Caco-2 (cell line): ENCODE data around the gene PSMC1. TPM values are rescaled to one million over a fixed set of nuclear protein-coding genes. Genes with fewer than 3 reads are reported as not detected.

ENCODE experiments used
- BruUV-seq: library from RNA; stranded (reverse); fragments of 400-500 nt; replicated peaks from 2 replicates; lab custom pipeline; 2021; lab: Mats Ljungman, UMichigan
- CTCF ChIA-PET: fragments of 300-600 bp; sonication (Branson Sonifier 250); formaldehyde crosslinking; loops from one replicate; lab custom pipeline; 2022; ENCODE audit warnings: antibody characterized with exemption; lab: Charles Lee
- POLR2A ChIA-PET: fragments of 300-600 bp; sonication (Branson Sonifier 250); formaldehyde crosslinking; loops from one replicate; lab custom pipeline; 2022; ENCODE audit warnings: antibody characterized with exemption; lab: Charles Lee
- DNase-seq, 2 experiments: peaks; one replicate each; pipeline versions ENCODE4 v3.0.0 to v3.0.0-alpha.2; 2020 to 2022
- H3K27me3 ChIP-seq: replicated peaks from 2 replicates; pipeline ENCODE4 v1.6.0; 2011; ENCODE audit warnings: low read length; ENCODE audit not compliant: control insufficient read depth, insufficient read depth
- H3K36me3 ChIP-seq: 2 replicates; pipeline ENCODE4 v1.5.1; 2011; ENCODE audit warnings: low read length; ENCODE audit not compliant: control insufficient read depth, insufficient read depth
- H3K4me1 ChIP-seq: fragments of 250-450 bp; sonication (Bioruptor Pico); 2 replicates; pipeline ENCODE4 v1.5.1; 2020; ENCODE audit warnings: mild to moderate bottlenecking
- H3K4me3 ChIP-seq: 2 replicates; pipeline ENCODE4 v1.5.1; 2011; ENCODE audit warnings: low read depth, mild to moderate bottlenecking, control low read depth, low read length
- H3K9me3 ChIP-seq: fragments of 250-450 bp; sonication (Bioruptor Pico); 2 replicates; pipeline ENCODE4 v1.5.1; 2020; ENCODE audit warnings: mild to moderate bottlenecking, moderate library complexity
- H3K27ac Mint-ChIP-seq: one replicate; pipeline ENCODE4 v1.8.0; 2022; ENCODE audit warnings: mixed read lengths; ENCODE audit not compliant: unreplicated experiment
- H3K27me3 Mint-ChIP-seq: one replicate; pipeline ENCODE4 v1.8.0; 2022; ENCODE audit warnings: mixed read lengths; ENCODE audit not compliant: insufficient read depth, unreplicated experiment
- H3K36me3 Mint-ChIP-seq: one replicate; pipeline ENCODE4 v1.8.0; 2022; ENCODE audit warnings: mild to moderate bottlenecking, mixed read lengths; ENCODE audit not compliant: insufficient read depth, unreplicated experiment
- H3K4me1 Mint-ChIP-seq: one replicate; pipeline ENCODE4 v1.8.0; 2022; ENCODE audit warnings: low read depth, mixed read lengths; ENCODE audit not compliant: unreplicated experiment
- H3K4me3 Mint-ChIP-seq: one replicate; pipeline ENCODE4 v1.8.0; 2022; ENCODE audit warnings: mild to moderate bottlenecking, moderate library complexity, mixed read lengths; ENCODE audit not compliant: unreplicated experiment
- H3K9me3 Mint-ChIP-seq: one replicate; pipeline ENCODE4 v1.8.0; 2022; ENCODE audit warnings: mixed read lengths; ENCODE audit not compliant: unreplicated experiment
- CTCF ChIP-seq, 2 experiments: fragments of 200-600 bp in 1 of 2; IDR thresholded peaks; 1 replicate in 1 of 2; 2 replicates in 1 of 2; pipeline versions ENCODE4 v1.5.1 to v1.8.0; 2011 to 2022; ENCODE audit warnings: antibody characterized with exemption in 1 of 2, control low read depth in 1 of 2, inconsistent platforms in 1 of 2, low read depth in 1 of 2, low read length in 1 of 2, mild to moderate bottlenecking in 1 of 2, moderate library complexity in 1 of 2; ENCODE audit not compliant: insufficient read depth in 1 of 2, severe bottlenecking in 1 of 2, unreplicated experiment in 1 of 2
- intact Hi-C: fragments of 100-400 bp; cut with micrococcal nuclease; formaldehyde crosslinking; loops from one replicate; pipeline ENCODE4 v1.10.0; 2022; ENCODE audit not compliant: unreplicated experiment
- total RNA-seq: library from RNA; stranded (reverse); gene quantifications from 2 replicates; pipeline ENCODE4 v1.2.3, GENCODE V29; 2022

PSMC1 gene
- total RNA-seq, 1 experiment from 2014 or later: 101 TPM

- Histone ChIP-seq H3K4me1 (no peaks in the 10 kb centered on the region), H3K27me3 (no peaks in the 10 kb centered on the region), H3K4me3 (no peak overlapping the region), H3K36me3 (no peaks in the 10 kb centered on the region), H3K9me3 (no peaks in the 10 kb centered on the region)
- ChIA-PET POLR2A (no interaction called here), CTCF (no interaction called here)
- intact Hi-C loops: no loop called here
- BruUV-seq: no TSS peak
- Mint-ChIP-seq H3K9me3 (no peaks in the 10 kb centered on the region), H3K4me1 (no peaks in the 10 kb centered on the region), H3K27ac (no peak overlapping the region), H3K27me3 (no peaks in the 10 kb centered on the region), H3K36me3 (peaks cover 19% of the 10 kb centered on the region), H3K4me3 (no peak overlapping the region)
- no peak for TF ChIP-seq CTCF (IDR thresholded peaks at IDR 0.05; ENCODE audit: insufficient read depth in 1 of 2, low read depth in 1 of 2, low read length in 1 of 2, severe bottlenecking in 1 of 2, unreplicated experiment in 1 of 2)
- no peak for DNase-seq
These were observed 41.7 kb downstream of the PSMC1 start for GRCh38 chr14:90297876-90298629.

- no peaks in the 10 kb centered on the region for H3K4me1 Mint-ChIP-seq
- ChIA-PET CTCF (no interaction called here), POLR2A (no interaction called here)
- Histone ChIP-seq H3K36me3 (no peaks in the 10 kb centered on the region), H3K9me3 (no peaks in the 10 kb centered on the region), H3K27me3 (no peaks in the 10 kb centered on the region), H3K4me1 (no peaks in the 10 kb centered on the region), H3K4me3 (no peak overlapping the region)
- no TSS peak for BruUV-seq
- no peak for DNase-seq
- no peaks in the 10 kb centered on the region for H3K27me3 Mint-ChIP-seq
- intact Hi-C loops: no loop called here
- no peaks in the 10 kb centered on the region for H3K9me3 Mint-ChIP-seq
- H3K27ac Mint-ChIP-seq: no peak overlapping the region
- no peak for TF ChIP-seq CTCF (IDR thresholded peaks at IDR 0.05; ENCODE audit: insufficient read depth in 1 of 2, low read depth in 1 of 2, low read length in 1 of 2, severe bottlenecking in 1 of 2, unreplicated experiment in 1 of 2)
- peaks cover 27% of the 10 kb centered on the region for H3K36me3 Mint-ChIP-seq
- no peak overlapping the region for H3K4me3 Mint-ChIP-seq
These were observed 43.1 kb downstream of the PSMC1 start for GRCh38 chr14:90299408-90299807.

GRCh38 chr14:90300611-90301047, 44.3 kb downstream of the PSMC1 start:
- no TSS peak for BruUV-seq
- no peak overlapping the region for H3K4me3 Mint-ChIP-seq
- no peak for TF ChIP-seq CTCF (IDR thresholded peaks at IDR 0.05; ENCODE audit: insufficient read depth in 1 of 2, low read depth in 1 of 2, low read length in 1 of 2, severe bottlenecking in 1 of 2, unreplicated experiment in 1 of 2)

More at GRCh38 chr14:90300611-90301047, 44.3 kb downstream of the PSMC1 start:
- no peaks in the 10 kb centered on the region for H3K4me1 Mint-ChIP-seq
- intact Hi-C loops: loop anchor here (1.0 to 10.0 kb wide), 3 partner anchors 98 to 396 kb away; no protein-coding TSS in a partner anchor
- no peaks in the 10 kb centered on the region for H3K9me3 Mint-ChIP-seq
- Histone ChIP-seq H3K27me3 (no peaks in the 10 kb centered on the region), H3K4me1 (no peaks in the 10 kb centered on the region), H3K9me3 (no peaks in the 10 kb centered on the region), H3K36me3 (no peaks in the 10 kb centered on the region; the same call in 1 of the 2 replicates), H3K4me3 (no peak overlapping the region)
- H3K36me3 Mint-ChIP-seq: peaks cover 27% of the 10 kb centered on the region
- no peak overlapping the region for H3K27ac Mint-ChIP-seq
- ChIA-PET CTCF (interaction anchor here (0.6 to 1.2 kb wide), 3 partner anchors 41 to 341 kb away, joined by 3 to 4 read pairs (median 4); no protein-coding TSS in a partner anchor), POLR2A (no interaction called here)
- no peak for DNase-seq
- no peaks in the 10 kb centered on the region for H3K27me3 Mint-ChIP-seq
